CD14-positive monocyte (primary cell): Measurements from ENCODE around the gene PLXNA2. TPM values are rescaled to one million over a fixed set of nuclear protein-coding genes. Genes with fewer than 3 reads are reported as not detected.

Source experiments
- DNase-seq, 3 donors: peaks; one replicate each; pipeline ENCODE4 v3.0.0-alpha.2; 2011 to 2022
- H2AFZ ChIP-seq: 2 replicates; pipeline ENCODE4 v1.6.0; 2012; ENCODE audit warnings: mild to moderate bottlenecking, low read depth, low read length, inconsistent platforms; ENCODE audit not compliant: insufficient read depth, poor library complexity, severe bottlenecking
- H3K27ac ChIP-seq, 2 donors: 1 replicate in 1 of 2; 2 replicates in 1 of 2; pipeline ENCODE4 v1.5.1; 2012 to 2013; ENCODE audit warnings: low read length in 2 of 2, control low read depth in 1 of 2, inconsistent platforms in 1 of 2, low read depth in 1 of 2, mild to moderate bottlenecking in 1 of 2
- H3K27me3 ChIP-seq, 2 donors: one replicate each; pipeline versions ENCODE4 v1.6.0 to v1.6.1; 2011 to 2013; ENCODE audit warnings: low read length in 2 of 2; ENCODE audit not compliant: control insufficient read depth in 2 of 2, insufficient read depth in 2 of 2
- H3K36me3 ChIP-seq, 2 donors: replicated peaks in 1 of 2; 1 replicate in 1 of 2; 2 replicates in 1 of 2; pipeline versions ENCODE4 v1.5.1 to v1.6.1; 2012 to 2013; ENCODE audit warnings: low read length in 2 of 2, control low read depth in 1 of 2, inconsistent platforms in 1 of 2, mild to moderate bottlenecking in 1 of 2; ENCODE audit not compliant: insufficient read depth in 2 of 2, control insufficient read depth in 1 of 2
- H3K4me1 ChIP-seq, 2 donors: 1 replicate in 1 of 2; 2 replicates in 1 of 2; pipeline versions ENCODE4 v1.5.1 to v1.6.1; 2012 to 2013; ENCODE audit warnings: low read length in 2 of 2, control low read depth in 1 of 2, inconsistent platforms in 1 of 2, mild to moderate bottlenecking in 1 of 2, moderate library complexity in 1 of 2; ENCODE audit not compliant: insufficient read depth in 2 of 2, control insufficient read depth in 1 of 2
- H3K4me2 ChIP-seq: replicated peaks from 2 replicates; pipeline ENCODE3; 2012; ENCODE audit warnings: low read length, moderate library complexity, mild to moderate bottlenecking; ENCODE audit not compliant: poor library complexity, severe bottlenecking; ENCODE audit errors: extremely low read depth
- H3K4me3 ChIP-seq, 3 experiments: fragments of 200-600 bp in 1 of 3; sonication (generic) in 1 of 3; replicated peaks in 1 of 3; 1 replicate in 2 of 3; 2 replicates in 1 of 3; pipeline ENCODE4 v1.5.1; 2011 to 2013; ENCODE audit warnings: low read length in 3 of 3, mild to moderate bottlenecking in 3 of 3, control low read depth in 2 of 3, low read depth in 2 of 3, inconsistent platforms in 1 of 3, moderate library complexity in 1 of 3
- H3K79me2 ChIP-seq: 2 replicates; pipeline ENCODE4 v1.6.0; 2012; ENCODE audit warnings: mild to moderate bottlenecking, control low read depth, inconsistent platforms, low read length, moderate library complexity; ENCODE audit not compliant: insufficient read depth
- H3K9ac ChIP-seq: 2 replicates; pipeline ENCODE4 v1.6.0; 2017; ENCODE audit warnings: low read length, mild to moderate bottlenecking; ENCODE audit not compliant: insufficient read depth, poor library complexity, severe bottlenecking
- H3K9me3 ChIP-seq, 2 donors: replicated peaks in 1 of 2; 1 replicate in 1 of 2; 2 replicates in 1 of 2; pipeline versions ENCODE4 v1.5.1 to v1.6.1; 2012 to 2013; ENCODE audit warnings: low read length in 2 of 2, control low read depth in 1 of 2; ENCODE audit not compliant: control insufficient read depth in 1 of 2, insufficient read depth in 1 of 2
- H4K20me1 ChIP-seq: 2 replicates; pipeline ENCODE4 v1.6.0; 2012; ENCODE audit warnings: mild to moderate bottlenecking, low read length, control low read depth, moderate library complexity; ENCODE audit not compliant: insufficient read depth
- H3K27ac Mint-ChIP-seq, 7 donors: one replicate each; pipeline ENCODE4 v1.8.0; 2020; ENCODE audit warnings: mild to moderate bottlenecking in 7 of 7, mixed read lengths in 7 of 7, moderate library complexity in 6 of 7, inconsistent platforms in 2 of 7
- H3K27me3 Mint-ChIP-seq, 3 donors: one replicate each; pipeline ENCODE4 v1.8.0; 2021 to 2022; ENCODE audit warnings: low read depth in 3 of 3, mild to moderate bottlenecking in 3 of 3, mixed read lengths in 3 of 3, moderate library complexity in 3 of 3, inconsistent platforms in 1 of 3
- H3K36me3 Mint-ChIP-seq, 2 donors: one replicate each; pipeline ENCODE4 v1.8.0; 2020; ENCODE audit warnings: mixed read lengths in 2 of 2, inconsistent platforms in 1 of 2, mild to moderate bottlenecking in 1 of 2
- H3K4me1 Mint-ChIP-seq: one replicate; pipeline ENCODE4 v1.8.0; 2020; ENCODE audit warnings: mild to moderate bottlenecking, mixed read lengths
- H3K4me3 Mint-ChIP-seq, 2 donors: one replicate each; pipeline ENCODE4 v1.8.0; 2020; ENCODE audit warnings: mild to moderate bottlenecking in 2 of 2, mixed read lengths in 2 of 2, moderate library complexity in 1 of 2
- H3K9me3 Mint-ChIP-seq, 7 donors: one replicate each; pipeline ENCODE4 v1.8.0; 2020 to 2022; ENCODE audit warnings: mixed read lengths in 7 of 7, mild to moderate bottlenecking in 6 of 7, moderate library complexity in 6 of 7, inconsistent platforms in 2 of 7
- CTCF ChIP-seq: fragments of 200-600 bp; IDR thresholded peaks from one replicate; pipeline ENCODE4 v1.8.0; 2022; ENCODE audit warnings: antibody characterized with exemption, mild to moderate bottlenecking
- WGBS: methylation state at CpG from one replicate; pipeline ENCODE4 v1.1.5; 2013; ENCODE audit warnings: missing lambda C conversion rate; ENCODE audit not compliant: insufficient coverage; 5-methylcytosine and 5-hydroxymethylcytosine counted together
- intact Hi-C, 2 donors: fragments of 100-400 bp; cut with micrococcal nuclease; formaldehyde crosslinking; loops; one replicate each; pipeline versions ENCODE4 v1.15.0 to v1.15.1; 2023
- polyA plus RNA-seq, 3 donors: library from polyadenylated mRNA; depleted of rRNA in 1 of 3; unstranded in 2 of 3; stranded (reverse) in 1 of 3; fragments of 300-500 nt in 2 of 3; fragments of >200 nt in 1 of 3; fragmentation: Illumina TruSeq in 2 of 3; gene quantifications; 1 replicate in 2 of 3; 2 replicates in 1 of 3; pipeline ENCODE4 v1.2.3, GENCODE V29; 2012 to 2021

The PLXNA2 gene
- polyA plus RNA-seq, 3 donors = 0.75 to 2.1 (median 1.1) TPM

- H3K27ac Mint-ChIP-seq = no peak overlapping the region
- H3K27ac ChIP-seq = no peak overlapping the region
- no peak overlapping the region for H3K4me2 ChIP-seq
These were observed 39.4 kb downstream of the PLXNA2 start for GRCh38 chr1:208204779-208205178.

DNA sequence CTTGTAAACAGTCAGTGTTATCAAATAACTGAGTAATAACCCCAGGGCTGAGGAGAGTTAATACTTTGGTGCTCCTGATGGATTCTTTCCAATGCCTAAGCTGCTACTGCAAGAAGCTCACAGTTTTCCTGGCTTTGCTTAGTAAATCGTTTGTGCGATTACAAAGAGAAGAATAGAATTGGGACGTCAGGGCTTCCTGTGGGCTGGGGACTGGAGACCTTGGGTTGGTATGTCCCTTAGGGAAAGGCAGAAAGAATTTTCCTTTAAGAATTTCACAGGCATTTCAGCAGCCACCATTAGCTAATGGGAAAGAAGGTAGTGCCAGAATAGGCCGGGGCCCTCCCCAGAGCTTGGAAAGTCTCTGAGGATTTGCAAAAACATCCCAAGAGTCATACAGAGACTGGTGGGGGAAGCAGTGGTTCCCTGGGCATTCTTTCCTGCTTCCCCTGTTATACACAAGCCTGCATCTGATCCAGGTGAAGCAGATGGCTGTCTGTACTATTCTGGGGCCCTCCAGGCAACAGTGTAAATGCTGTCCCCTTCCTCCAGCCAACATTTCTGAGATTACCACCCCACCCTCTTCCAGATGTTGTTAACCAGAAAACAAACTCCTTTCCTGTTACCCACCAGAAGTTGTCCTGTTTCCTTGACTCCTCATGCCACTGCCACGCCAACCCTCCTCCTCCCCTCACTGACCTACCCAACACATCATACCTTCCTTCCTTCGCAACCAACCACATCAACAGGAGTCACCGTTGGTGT lies 40.2 kb downstream of the PLXNA2 start:
- Histone ChIP-seq H3K4me1 (peaks cover 0 to 5% of the 10 kb centered on the region in 2 donors), H3K36me3 (no peaks in the 10 kb centered on the region), H3K27me3 (no peaks in the 10 kb centered on the region), H3K9me3 (no peaks in the 10 kb centered on the region), H3K9ac (no peak overlapping the region), H3K79me2 (no peaks in the 10 kb centered on the region), H3K4me3 (no peak overlapping the region), H3K4me2 (no peak overlapping the region), H4K20me1 (no peaks in the 10 kb centered on the region), H3K27ac (no peak overlapping the region), H2AFZ (no peak overlapping the region)
- WGBS = 100% methylated on average over 3 of the region's 7 CpGs
- no peak for DNase-seq
- Mint-ChIP-seq H3K9me3 (peaks cover 0 to 2% (median 0%) of the 10 kb centered on the region in 7 donors), H3K4me3 (no peak overlapping the region), H3K27me3 (peaks cover 0 to 8% (median 2%) of the 10 kb centered on the region in 3 donors), H3K27ac (no peak overlapping the region), H3K36me3 (no peaks in the 10 kb centered on the region), H3K4me1 (peaks cover 5% of the 10 kb centered on the region)
- intact Hi-C loops = no loop called here
- no peak for TF ChIP-seq CTCF

More at GRCh38 chr1:208204779-208205178, 39.4 kb downstream of the PLXNA2 start:
- Histone ChIP-seq H3K27me3 (no peaks in the 10 kb centered on the region), H3K4me1 (peaks cover 0 to 5% of the 10 kb centered on the region in 2 donors), H3K36me3 (no peaks in the 10 kb centered on the region), H3K79me2 (no peaks in the 10 kb centered on the region), H2AFZ (no peak overlapping the region), H3K4me3 (no peak overlapping the region), H4K20me1 (no peaks in the 10 kb centered on the region), H3K9me3 (no peaks in the 10 kb centered on the region), H3K9ac (no peak overlapping the region)
- H3K4me1 Mint-ChIP-seq = peaks cover 5% of the 10 kb centered on the region
- no CpG with 5 or more reads among the region's 2 CpGs for WGBS
- H3K36me3 Mint-ChIP-seq = no peaks in the 10 kb centered on the region
- H3K4me3 Mint-ChIP-seq = no peak overlapping the region
- no peak for TF ChIP-seq CTCF
- DNase-seq = no peak
- intact Hi-C loops = no loop called here
- H3K9me3 Mint-ChIP-seq = peaks cover 0 to 2% (median 0%) of the 10 kb centered on the region in 7 donors
- peaks cover 0 to 8% (median 2%) of the 10 kb centered on the region in 3 donors for H3K27me3 Mint-ChIP-seq
